ENCODE results near the gene IGF2.

DNA sequence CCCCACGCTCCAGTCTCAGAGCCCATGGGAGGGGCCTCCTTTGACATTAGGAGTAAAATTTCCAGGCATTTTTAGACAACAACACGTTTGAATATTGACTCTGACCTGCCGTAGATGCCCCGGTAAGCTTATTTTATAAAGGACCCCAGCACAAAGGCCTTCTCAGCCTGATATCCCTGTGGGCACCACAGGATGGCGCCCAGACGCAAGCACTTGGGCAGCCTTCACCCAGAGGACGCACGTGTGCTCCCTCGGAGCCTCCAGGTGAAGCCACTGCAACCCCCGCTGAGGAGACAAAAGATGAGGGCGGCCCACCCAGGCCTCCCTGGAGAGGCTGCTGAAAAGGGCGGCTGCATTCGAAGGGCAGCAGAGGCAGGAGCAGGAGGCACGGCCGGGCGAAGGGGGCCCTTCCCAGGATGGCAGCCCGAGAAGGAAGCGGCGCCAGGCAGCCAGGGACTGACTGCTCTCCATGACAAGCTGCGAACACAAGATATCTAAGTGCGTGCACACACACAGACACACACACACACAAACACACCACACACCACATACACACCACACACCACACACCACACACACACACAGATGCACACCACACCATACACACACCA is 47.6 kb upstream of the IGF2 start:
- TF ChIP-seq, protein P1, sequence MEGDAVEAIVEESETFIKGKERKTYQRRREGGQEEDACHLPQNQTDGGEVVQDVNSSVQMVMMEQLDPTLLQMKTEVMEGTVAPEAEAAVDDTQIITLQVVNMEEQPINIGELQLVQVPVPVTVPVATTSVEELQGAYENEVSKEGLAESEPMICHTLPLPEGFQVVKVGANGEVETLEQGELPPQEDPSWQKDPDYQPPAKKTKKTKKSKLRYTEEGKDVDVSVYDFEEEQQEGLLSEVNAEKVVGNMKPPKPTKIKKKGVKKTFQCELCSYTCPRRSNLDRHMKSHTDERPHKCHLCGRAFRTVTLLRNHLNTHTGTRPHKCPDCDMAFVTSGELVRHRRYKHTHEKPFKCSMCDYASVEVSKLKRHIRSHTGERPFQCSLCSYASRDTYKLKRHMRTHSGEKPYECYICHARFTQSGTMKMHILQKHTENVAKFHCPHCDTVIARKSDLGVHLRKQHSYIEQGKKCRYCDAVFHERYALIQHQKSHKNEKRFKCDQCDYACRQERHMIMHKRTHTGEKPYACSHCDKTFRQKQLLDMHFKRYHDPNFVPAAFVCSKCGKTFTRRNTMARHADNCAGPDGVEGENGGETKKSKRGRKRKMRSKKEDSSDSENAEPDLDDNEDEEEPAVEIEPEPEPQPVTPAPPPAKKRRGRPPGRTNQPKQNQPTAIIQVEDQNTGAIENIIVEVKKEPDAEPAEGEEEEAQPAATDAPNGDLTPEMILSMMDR (IDR thresholded peaks at IDR 0.05): peak; percentile 76
- no peak for TF ChIP-seq ZFX (IDR thresholded peaks at IDR 0.05; ENCODE audit: borderline replicate concordance)

Measured in 22Rv1 (cell line).